Breast epithelium (tissue), 3 donors: ENCODE data around the gene SALL1.

Experiments
- POLR2A ChIP-seq: fragments of 450-650 bp; IDR thresholded peaks from one replicate; pipeline ENCODE4 v1.6.1; 2016; ENCODE audit warnings: antibody characterized with exemption, mild to moderate bottlenecking, moderate library complexity
- TF ChIP-seq, protein P1 (sequence below), 3 donors: fragments of 450-650 bp; IDR thresholded peaks; one replicate each; pipeline ENCODE4 v1.5.1; 2016 to 2017; ENCODE audit warnings: antibody characterized with exemption in 3 of 3, mild to moderate bottlenecking in 3 of 3, moderate library complexity in 3 of 3

DNA sequence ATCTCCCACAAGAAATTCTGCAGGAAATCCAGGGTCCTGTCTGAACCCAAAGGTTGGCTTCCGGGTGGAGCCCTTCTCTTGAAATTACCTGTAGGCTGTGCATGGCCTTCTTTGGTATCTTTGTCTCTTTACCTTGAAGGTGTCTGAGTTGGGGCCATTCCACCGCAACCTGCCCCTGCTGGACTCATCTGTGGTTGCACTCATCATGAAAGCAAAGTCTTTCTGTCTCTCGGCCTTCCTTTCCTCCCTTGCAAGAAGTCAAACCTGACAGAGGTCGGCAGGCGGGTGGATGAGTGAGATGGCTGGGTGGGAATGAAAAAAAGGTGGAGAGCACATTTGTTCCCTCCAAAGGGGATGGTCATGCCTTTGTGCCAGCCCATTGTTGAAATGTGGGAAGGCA is 25.1 kb downstream of the SALL1 start:
- TF ChIP-seq, protein P1, sequence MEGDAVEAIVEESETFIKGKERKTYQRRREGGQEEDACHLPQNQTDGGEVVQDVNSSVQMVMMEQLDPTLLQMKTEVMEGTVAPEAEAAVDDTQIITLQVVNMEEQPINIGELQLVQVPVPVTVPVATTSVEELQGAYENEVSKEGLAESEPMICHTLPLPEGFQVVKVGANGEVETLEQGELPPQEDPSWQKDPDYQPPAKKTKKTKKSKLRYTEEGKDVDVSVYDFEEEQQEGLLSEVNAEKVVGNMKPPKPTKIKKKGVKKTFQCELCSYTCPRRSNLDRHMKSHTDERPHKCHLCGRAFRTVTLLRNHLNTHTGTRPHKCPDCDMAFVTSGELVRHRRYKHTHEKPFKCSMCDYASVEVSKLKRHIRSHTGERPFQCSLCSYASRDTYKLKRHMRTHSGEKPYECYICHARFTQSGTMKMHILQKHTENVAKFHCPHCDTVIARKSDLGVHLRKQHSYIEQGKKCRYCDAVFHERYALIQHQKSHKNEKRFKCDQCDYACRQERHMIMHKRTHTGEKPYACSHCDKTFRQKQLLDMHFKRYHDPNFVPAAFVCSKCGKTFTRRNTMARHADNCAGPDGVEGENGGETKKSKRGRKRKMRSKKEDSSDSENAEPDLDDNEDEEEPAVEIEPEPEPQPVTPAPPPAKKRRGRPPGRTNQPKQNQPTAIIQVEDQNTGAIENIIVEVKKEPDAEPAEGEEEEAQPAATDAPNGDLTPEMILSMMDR (IDR thresholded peaks at IDR 0.05): no peak
- TF ChIP-seq POLR2A: no peak
